Naive thymus-derived CD4-positive, alpha-beta T cell (primary cell): ENCODE data around the gene PCBP3. TPM values are rescaled to one million over a fixed set of nuclear protein-coding genes. Genes with fewer than 3 reads are reported as not detected.
A peak's percentile ranks its signal among the peaks of the same experiment; 100 is the strongest.

ENCODE experiments used
- ATAC-seq: fragments of 150-1000 bp; cut with Tn5 transposase; 2 replicates; pipeline ENCODE4 v1.10.0; 2021; ENCODE audit warnings: mild to moderate bottlenecking, moderate library complexity
- CTCF ChIA-PET: fragments of 350-600 bp; sonication (Branson Sonifier 250); formaldehyde crosslinking; loops from one replicate; lab custom pipeline; 2021; ENCODE audit warnings: antibody characterized with exemption; lab: Charles Lee
- POLR2A ChIA-PET: fragments of 350-600 bp; sonication (Branson Sonifier 250); formaldehyde crosslinking; loops from one replicate; lab custom pipeline; 2021; ENCODE audit warnings: antibody characterized with exemption, inconsistent platforms; lab: Charles Lee
- DNase-seq, 9 donors: peaks; one replicate each; pipeline versions ENCODE4 v3.0.0 to v3.0.0-alpha.2; 2020 to 2022; ENCODE audit warnings: mixed read lengths in 1 of 9
- H3K27ac ChIP-seq: one replicate; pipeline ENCODE4 v1.7.0; 2013; ENCODE audit warnings: mild to moderate bottlenecking, low read depth, low read length, moderate library complexity
- H3K27me3 ChIP-seq, 2 donors: one replicate each; pipeline ENCODE4 v1.7.0; 2013; ENCODE audit warnings: low read length in 2 of 2, mild to moderate bottlenecking in 2 of 2, moderate library complexity in 2 of 2; ENCODE audit not compliant: control insufficient read depth in 2 of 2, insufficient read depth in 2 of 2
- H3K36me3 ChIP-seq, 3 experiments: 1 replicate in 2 of 3; 2 replicates in 1 of 3; pipeline ENCODE4 v1.7.0; 2013; ENCODE audit warnings: low read length in 3 of 3, mild to moderate bottlenecking in 3 of 3, moderate library complexity in 1 of 3; ENCODE audit not compliant: insufficient read depth in 3 of 3, control insufficient read depth in 2 of 3
- H3K4me1 ChIP-seq, 2 donors: one replicate each; pipeline ENCODE4 v1.7.0; 2013; ENCODE audit warnings: low read length in 2 of 2, mild to moderate bottlenecking in 2 of 2, moderate library complexity in 1 of 2; ENCODE audit not compliant: control insufficient read depth in 2 of 2, insufficient read depth in 2 of 2
- H3K4me3 ChIP-seq: 2 replicates; pipeline ENCODE4 v1.7.0; 2013; ENCODE audit warnings: mild to moderate bottlenecking, low read length
- H3K9me3 ChIP-seq, 3 experiments: 1 replicate in 2 of 3; 2 replicates in 1 of 3; pipeline ENCODE4 v1.7.0; 2013; ENCODE audit warnings: low read length in 3 of 3; ENCODE audit not compliant: control insufficient read depth in 2 of 3
- H3K27ac Mint-ChIP-seq, 9 donors: one replicate each; pipeline ENCODE4 v1.8.0; 2020 to 2022; ENCODE audit warnings: mixed read lengths in 9 of 9, mild to moderate bottlenecking in 8 of 9, moderate library complexity in 5 of 9, inconsistent platforms in 2 of 9
- H3K27me3 Mint-ChIP-seq, 5 donors: one replicate each; pipeline ENCODE4 v1.8.0; 2021 to 2022; ENCODE audit warnings: mixed read lengths in 5 of 5, mild to moderate bottlenecking in 1 of 5
- H3K36me3 Mint-ChIP-seq, 5 donors: one replicate each; pipeline ENCODE4 v1.8.0; 2020 to 2022; ENCODE audit warnings: mixed read lengths in 5 of 5, mild to moderate bottlenecking in 3 of 5, inconsistent platforms in 1 of 5
- H3K4me1 Mint-ChIP-seq, 7 donors: one replicate each; pipeline ENCODE4 v1.8.0; 2020 to 2022; ENCODE audit warnings: mixed read lengths in 7 of 7, mild to moderate bottlenecking in 3 of 7, inconsistent platforms in 1 of 7
- H3K4me3 Mint-ChIP-seq, 10 donors: one replicate each; pipeline ENCODE4 v1.8.0; 2020 to 2022; ENCODE audit warnings: mild to moderate bottlenecking in 10 of 10, mixed read lengths in 10 of 10, moderate library complexity in 6 of 10, inconsistent platforms in 2 of 10
- H3K9me3 Mint-ChIP-seq, 11 donors: one replicate each; pipeline ENCODE4 v1.8.0; 2020 to 2022; ENCODE audit warnings: mixed read lengths in 11 of 11, mild to moderate bottlenecking in 4 of 11, inconsistent platforms in 1 of 11, moderate library complexity in 1 of 11
- intact Hi-C, 2 donors: fragments of 100-400 bp; cut with micrococcal nuclease; formaldehyde crosslinking; loops; one replicate each; pipeline ENCODE4 v1.15.1; 2023
- polyA plus RNA-seq, 2 donors: library from polyadenylated mRNA; unstranded; fragments of 300-500 nt; fragmentation: Illumina TruSeq; gene quantifications; one replicate each; pipeline ENCODE4 v1.2.3, GENCODE V29; 2021
- total RNA-seq, 6 experiments: library from RNA in 5 of 6; stranded (reverse) in 5 of 6; gene quantifications; 1 replicate in 5 of 6; 2 replicates in 1 of 6; pipeline ENCODE4 v1.2.3 and lab custom pipeline; 2021 to 2026

The PCBP3 gene
- total and polyA plus RNA-seq, 7 experiments from 2014 or later = 1.2 to 5.2 (median 1.6) TPM

- no peak overlapping the region for H3K4me3 ChIP-seq
- ATAC-seq (no peak), DNase-seq (no peak)
- Mint-ChIP-seq H3K27ac (no peak overlapping the region), H3K36me3 (no peaks in the 10 kb centered on the region), H3K9me3 (no peaks in the 10 kb centered on the region), H3K4me1 (peaks cover 0 to 8% (median 3%) of the 10 kb centered on the region in 7 donors), H3K27me3 (no peaks in the 10 kb centered on the region), H3K4me3 (no peak overlapping the region)
- H3K4me1 ChIP-seq = peaks cover 0 to 4% of the 10 kb centered on the region in 2 donors
- no peaks in the 10 kb centered on the region for H3K9me3 ChIP-seq
- H3K27ac ChIP-seq = no peak overlapping the region
- intact Hi-C loops = no loop called here
- CTCF ChIA-PET = no interaction called here
- H3K36me3 ChIP-seq = no peaks in the 10 kb centered on the region
- no peaks in the 10 kb centered on the region for H3K27me3 ChIP-seq
- POLR2A ChIA-PET = no interaction called here
Observed at GRCh38 chr21:45871616-45872236, 228.2 kb downstream of the PCBP3 start.

GRCh38 chr21:45872471-45872870 is 228.9 kb downstream of the PCBP3 start:
- Histone ChIP-seq H3K27me3 (no peaks in the 10 kb centered on the region), H3K4me1 (peaks cover 0 to 4% of the 10 kb centered on the region in 2 donors), H3K4me3 (no peak overlapping the region), H3K9me3 (no peaks in the 10 kb centered on the region), H3K36me3 (no peaks in the 10 kb centered on the region), H3K27ac (no peak overlapping the region)
- H3K27me3 Mint-ChIP-seq = peaks cover 0 to 3% (median 0%) of the 10 kb centered on the region in 5 donors
- no peak for DNase-seq
- H3K36me3 Mint-ChIP-seq = peaks cover 0 to 3% (median 0%) of the 10 kb centered on the region in 5 donors
- H3K4me1 Mint-ChIP-seq = peaks cover 0 to 3% (median 1%) of the 10 kb centered on the region in 7 donors
- no peaks in the 10 kb centered on the region for H3K9me3 Mint-ChIP-seq
- no peak for ATAC-seq
- H3K4me3 Mint-ChIP-seq = no peak overlapping the region
- CTCF ChIA-PET = no interaction called here
- intact Hi-C loops = no loop called here
- POLR2A ChIA-PET = no interaction called here
- peak overlapping the region in 1 of 9 donors; percentile 54 for H3K27ac Mint-ChIP-seq

GRCh38 chr21:45872902-45873301 is 229.4 kb downstream of the PCBP3 start:
- peaks cover 0 to 2% of the 10 kb centered on the region in 2 donors for H3K4me1 ChIP-seq
- ATAC-seq (no peak), DNase-seq (no peak)
- no peak overlapping the region for H3K27ac ChIP-seq
- H3K36me3 Mint-ChIP-seq = peaks cover 0 to 3% (median 0%) of the 10 kb centered on the region in 5 donors
- peaks cover 0 to 3% (median 0%) of the 10 kb centered on the region in 5 donors for H3K27me3 Mint-ChIP-seq
- intact Hi-C loops = no loop called here
- H3K4me3 ChIP-seq = no peak overlapping the region
- H3K9me3 Mint-ChIP-seq = no peaks in the 10 kb centered on the region
- ChIA-PET CTCF (no interaction called here), POLR2A (no interaction called here)
- peak overlapping the region in 1 of 9 donors; percentile 54 for H3K27ac Mint-ChIP-seq
- H3K4me3 Mint-ChIP-seq = no peak overlapping the region
- peaks cover 0 to 3% (median 0%) of the 10 kb centered on the region in 7 donors for H3K4me1 Mint-ChIP-seq
- no peaks in the 10 kb centered on the region for H3K36me3 ChIP-seq
- no peaks in the 10 kb centered on the region for H3K27me3 ChIP-seq
- H3K9me3 ChIP-seq = no peaks in the 10 kb centered on the region

GRCh38 chr21:45873418-45873817 is 229.9 kb downstream of the PCBP3 start:
- Histone ChIP-seq H3K36me3 (no peaks in the 10 kb centered on the region), H3K4me3 (no peak overlapping the region), H3K4me1 (no peaks in the 10 kb centered on the region), H3K27ac (no peak overlapping the region), H3K27me3 (no peaks in the 10 kb centered on the region), H3K9me3 (no peaks in the 10 kb centered on the region)
- ChIA-PET POLR2A (no interaction called here), CTCF (no interaction called here)
- peaks cover 0 to 3% (median 0%) of the 10 kb centered on the region in 5 donors for H3K36me3 Mint-ChIP-seq
- H3K4me1 Mint-ChIP-seq = peaks cover 0 to 6% (median 1%) of the 10 kb centered on the region in 7 donors
- ATAC-seq (no peak), DNase-seq (no peak)
- peaks cover 0 to 3% (median 0%) of the 10 kb centered on the region in 5 donors for H3K27me3 Mint-ChIP-seq
- no peaks in the 10 kb centered on the region for H3K9me3 Mint-ChIP-seq
- no peak overlapping the region for H3K4me3 Mint-ChIP-seq
- peak overlapping the region in 1 of 9 donors; percentile 6 for H3K27ac Mint-ChIP-seq
- intact Hi-C loops = no loop called here

- no peak for DNase-seq
- intact Hi-C loops = no loop called here
- H3K27ac Mint-ChIP-seq = peak overlapping the region in 1 of 9 donors; percentile 26
Observed at GRCh38 chr21:45873866-45874265, 230.3 kb downstream of the PCBP3 start.

GRCh38 chr21:45874716-45875415 is 231.3 kb downstream of the PCBP3 start:
- Mint-ChIP-seq H3K4me1 (peaks cover 0 to 16% (median 14%) of the 10 kb centered on the region in 7 donors), H3K27me3 (peaks cover 0 to 3% (median 0%) of the 10 kb centered on the region in 5 donors), H3K4me3 (peak overlapping the region in 2 of 10 donors; percentile 38 to 50), H3K9me3 (no peaks in the 10 kb centered on the region), H3K36me3 (peaks cover 0 to 3% (median 0%) of the 10 kb centered on the region in 5 donors), H3K27ac (peak overlapping the region in 1 of 9 donors; percentile 29)
- POLR2A ChIA-PET = interaction anchor here (1.0 kb wide), 1 partner anchor 425 kb away, joined by 5 read pairs; no protein-coding TSS in a partner anchor
- Histone ChIP-seq H3K27me3 (no peaks in the 10 kb centered on the region), H3K36me3 (no peaks in the 10 kb centered on the region), H3K27ac (no peak overlapping the region), H3K4me3 (no peak overlapping the region), H3K9me3 (no peaks in the 10 kb centered on the region), H3K4me1 (peaks cover 0 to 2% of the 10 kb centered on the region in 2 donors)
- ATAC-seq = no peak
- CTCF ChIA-PET = no interaction called here
- intact Hi-C loops = no loop called here
- DNase-seq = no peak

More at GRCh38 chr21:45873866-45874265, 230.3 kb downstream of the PCBP3 start:
- ChIA-PET CTCF (no interaction called here), POLR2A (no interaction called here)
- H3K4me3 ChIP-seq = no peak overlapping the region
- no peaks in the 10 kb centered on the region for H3K36me3 ChIP-seq
- ATAC-seq = no peak
- Mint-ChIP-seq H3K36me3 (peaks cover 0 to 3% (median 0%) of the 10 kb centered on the region in 5 donors), H3K9me3 (no peaks in the 10 kb centered on the region), H3K4me3 (no peak overlapping the region), H3K27me3 (peaks cover 0 to 3% (median 0%) of the 10 kb centered on the region in 5 donors), H3K4me1 (peaks cover 0 to 8% (median 6%) of the 10 kb centered on the region in 7 donors)
- H3K9me3 ChIP-seq = no peaks in the 10 kb centered on the region
- H3K4me1 ChIP-seq = no peaks in the 10 kb centered on the region
- H3K27me3 ChIP-seq = no peaks in the 10 kb centered on the region
- no peak overlapping the region for H3K27ac ChIP-seq
